Immature natural killer cell (primary cell): ENCODE measurements around the gene NKIRAS2. TPM values are rescaled to one million over a fixed set of nuclear protein-coding genes. Genes with fewer than 3 reads are reported as not detected.

Experiments
- DNase-seq, 3 donors: peaks; one replicate each; pipeline ENCODE4 v3.0.0; 2022; ENCODE audit warnings: mixed read lengths in 1 of 3
- H3K27ac Mint-ChIP-seq, 6 donors: one replicate each; pipeline ENCODE4 v1.8.0; 2020; ENCODE audit warnings: mixed read lengths in 6 of 6, mild to moderate bottlenecking in 5 of 6, inconsistent platforms in 4 of 6, moderate library complexity in 3 of 6
- H3K27me3 Mint-ChIP-seq, 3 donors: one replicate each; pipeline ENCODE4 v1.8.0; 2020 to 2021; ENCODE audit warnings: low read depth in 3 of 3, mild to moderate bottlenecking in 3 of 3, mixed read lengths in 3 of 3, moderate library complexity in 3 of 3, inconsistent platforms in 1 of 3
- H3K36me3 Mint-ChIP-seq, 3 donors: one replicate each; pipeline ENCODE4 v1.8.0; 2020; ENCODE audit warnings: mixed read lengths in 3 of 3, inconsistent platforms in 2 of 3, mild to moderate bottlenecking in 2 of 3
- H3K4me1 Mint-ChIP-seq, 2 donors: one replicate each; pipeline ENCODE4 v1.8.0; 2020; ENCODE audit warnings: inconsistent platforms in 2 of 2, mild to moderate bottlenecking in 2 of 2, mixed read lengths in 2 of 2, moderate library complexity in 1 of 2
- H3K4me3 Mint-ChIP-seq, 5 donors: one replicate each; pipeline ENCODE4 v1.8.0; 2020; ENCODE audit warnings: mild to moderate bottlenecking in 5 of 5, mixed read lengths in 5 of 5, inconsistent platforms in 3 of 5, moderate library complexity in 3 of 5
- H3K9me3 Mint-ChIP-seq, 6 donors: one replicate each; pipeline ENCODE4 v1.8.0; 2020; ENCODE audit warnings: mild to moderate bottlenecking in 6 of 6, mixed read lengths in 6 of 6, inconsistent platforms in 4 of 6, moderate library complexity in 3 of 6
- polyA plus RNA-seq, 3 donors: library from polyadenylated mRNA; unstranded; fragments of 300-500 nt; fragmentation: Illumina TruSeq; gene quantifications; one replicate each; pipeline ENCODE4 v1.2.3, GENCODE V29; 2021

NKIRAS2 gene
- polyA plus RNA-seq, 3 donors from 2014 or later: 21.5 to 33.6 (median 32.6) TPM

DNA sequence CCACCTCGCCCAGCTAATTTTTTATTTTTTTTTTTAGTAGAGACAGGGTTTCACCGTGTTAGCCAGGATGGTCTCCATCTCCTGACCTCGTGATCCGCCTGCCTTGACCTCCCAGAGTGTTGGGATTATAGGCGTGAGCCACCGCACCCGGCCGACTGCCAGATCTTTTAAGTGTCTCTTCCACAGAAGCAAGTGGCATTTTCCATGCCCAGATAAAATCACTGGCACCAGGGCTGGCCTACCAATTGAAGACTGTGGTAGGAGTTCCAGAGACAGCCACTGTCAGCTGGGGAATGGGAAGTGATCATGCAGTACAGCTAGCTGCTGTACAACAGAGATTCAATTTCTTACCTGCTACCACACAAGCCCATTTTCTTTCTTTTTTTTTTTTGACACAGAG, 35.4 kb upstream of the NKIRAS2 start:
- no peak for DNase-seq
- Mint-ChIP-seq H3K27ac (no peak overlapping the region), H3K4me3 (no peak overlapping the region), H3K27me3 (peaks cover 0 to 2% (median 2%) of the 10 kb centered on the region in 3 donors), H3K9me3 (no peaks in the 10 kb centered on the region), H3K4me1 (no peaks in the 10 kb centered on the region), H3K36me3 (peaks cover 13 to 56% (median 42%) of the 10 kb centered on the region in 3 donors)

DNA sequence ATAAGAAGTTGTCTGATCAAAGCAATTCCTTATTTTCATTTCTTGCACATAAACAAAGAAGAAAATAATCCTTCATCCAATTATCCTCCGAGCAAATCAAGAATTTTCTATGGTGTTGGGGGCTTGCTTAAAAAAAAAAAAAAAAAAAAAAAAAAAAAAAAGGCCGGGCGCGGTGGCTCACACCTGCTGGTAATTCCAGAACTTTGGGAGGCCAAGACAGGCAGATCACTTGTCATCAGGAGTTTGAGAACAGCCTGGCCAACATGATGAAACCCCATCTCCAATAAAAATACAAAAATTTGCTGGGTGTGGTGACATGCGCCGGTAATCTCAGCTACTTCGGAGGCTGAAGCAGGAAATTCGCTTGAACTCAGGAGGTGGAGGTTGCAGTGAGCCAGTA, 34.0 kb upstream of the NKIRAS2 start:
- H3K4me1 Mint-ChIP-seq: no peaks in the 10 kb centered on the region
- H3K36me3 Mint-ChIP-seq: peaks cover 13 to 56% (median 41%) of the 10 kb centered on the region in 3 donors
- H3K27ac Mint-ChIP-seq: peak overlapping the region in 1 of 6 donors; percentile 64
- no peak for DNase-seq
- H3K27me3 Mint-ChIP-seq: peaks cover 0 to 2% (median 2%) of the 10 kb centered on the region in 3 donors
- H3K4me3 Mint-ChIP-seq: no peak overlapping the region
- no peaks in the 10 kb centered on the region for H3K9me3 Mint-ChIP-seq

DNA sequence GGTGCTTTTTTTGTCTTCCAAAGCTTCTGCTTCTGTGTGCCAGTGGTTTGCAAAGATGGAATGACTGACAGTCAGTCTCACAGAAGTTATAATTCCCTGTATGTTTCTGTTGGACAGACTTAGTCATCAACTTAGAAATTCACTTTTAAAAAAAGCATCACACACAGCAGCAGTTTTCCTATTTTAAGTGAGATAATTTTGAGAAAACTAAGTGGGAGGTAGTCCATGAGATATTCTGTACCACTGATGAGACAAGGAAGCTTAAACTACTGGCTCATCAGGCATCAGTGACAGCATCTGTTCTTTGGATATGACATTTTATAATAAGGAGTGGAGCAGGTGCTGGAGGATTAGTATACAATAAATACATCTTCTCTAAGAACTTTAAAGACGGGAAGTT, 33.3 kb upstream of the NKIRAS2 start:
- DNase-seq: no peak
- Mint-ChIP-seq H3K4me3 (no peak overlapping the region), H3K4me1 (no peaks in the 10 kb centered on the region), H3K27ac (peak overlapping the region in 1 of 6 donors; percentile 64), H3K27me3 (peaks cover 0 to 2% (median 2%) of the 10 kb centered on the region in 3 donors), H3K36me3 (peaks cover 18 to 61% (median 43%) of the 10 kb centered on the region in 3 donors), H3K9me3 (no peaks in the 10 kb centered on the region)

DNA sequence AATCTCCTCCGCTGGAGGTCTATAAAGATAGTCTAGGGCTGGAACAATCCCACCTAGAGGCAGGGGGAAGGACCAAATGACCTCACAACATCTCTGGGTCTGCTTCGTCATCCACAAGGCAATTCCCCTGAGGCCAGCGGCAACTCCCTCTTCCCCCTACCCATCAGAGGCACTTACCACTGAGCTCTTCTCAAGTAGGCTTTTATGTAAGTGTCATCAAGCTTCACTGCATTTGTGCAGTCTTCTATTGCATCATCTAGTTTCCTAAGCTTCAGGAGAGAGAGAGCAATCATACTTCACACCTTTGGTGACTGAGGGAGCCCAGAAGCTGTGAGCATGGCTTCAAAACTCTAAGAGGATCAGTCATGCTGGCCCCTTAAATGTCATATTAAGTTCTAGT, 32.2 kb upstream of the NKIRAS2 start:
- H3K27ac Mint-ChIP-seq: no peak overlapping the region
- peaks cover 0 to 2% (median 2%) of the 10 kb centered on the region in 3 donors for H3K27me3 Mint-ChIP-seq
- H3K9me3 Mint-ChIP-seq: no peaks in the 10 kb centered on the region
- DNase-seq: no peak
- H3K4me3 Mint-ChIP-seq: no peak overlapping the region
- peaks cover 15 to 53% (median 40%) of the 10 kb centered on the region in 3 donors for H3K36me3 Mint-ChIP-seq
- no peaks in the 10 kb centered on the region for H3K4me1 Mint-ChIP-seq

DNA sequence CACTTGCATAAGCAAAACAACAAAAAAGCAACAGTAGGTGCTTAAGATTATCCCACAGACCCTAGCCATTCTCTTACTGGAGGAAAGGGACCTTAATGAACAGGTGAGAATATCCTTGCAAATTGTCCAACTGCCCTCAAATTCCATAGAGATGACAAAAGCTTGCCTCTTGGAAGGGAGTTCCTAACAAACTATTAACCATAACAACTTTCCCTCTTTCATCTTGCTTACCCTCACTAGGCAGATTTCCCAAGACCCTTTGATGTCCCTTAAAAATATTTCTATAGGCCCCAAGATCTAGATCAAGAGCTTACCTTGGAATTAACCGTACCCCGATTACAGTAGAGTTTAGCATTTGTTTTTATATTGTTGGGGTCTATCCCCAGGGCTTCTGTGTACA, 31.5 kb upstream of the NKIRAS2 start:
- Mint-ChIP-seq H3K9me3 (no peaks in the 10 kb centered on the region), H3K27me3 (peaks cover 0 to 2% (median 2%) of the 10 kb centered on the region in 3 donors), H3K36me3 (peaks cover 14 to 53% (median 38%) of the 10 kb centered on the region in 3 donors), H3K27ac (peak overlapping the region in 2 of 6 donors; percentile 8 to 58), H3K4me3 (no peak overlapping the region), H3K4me1 (no peaks in the 10 kb centered on the region)
- DNase-seq: no peak

DNA sequence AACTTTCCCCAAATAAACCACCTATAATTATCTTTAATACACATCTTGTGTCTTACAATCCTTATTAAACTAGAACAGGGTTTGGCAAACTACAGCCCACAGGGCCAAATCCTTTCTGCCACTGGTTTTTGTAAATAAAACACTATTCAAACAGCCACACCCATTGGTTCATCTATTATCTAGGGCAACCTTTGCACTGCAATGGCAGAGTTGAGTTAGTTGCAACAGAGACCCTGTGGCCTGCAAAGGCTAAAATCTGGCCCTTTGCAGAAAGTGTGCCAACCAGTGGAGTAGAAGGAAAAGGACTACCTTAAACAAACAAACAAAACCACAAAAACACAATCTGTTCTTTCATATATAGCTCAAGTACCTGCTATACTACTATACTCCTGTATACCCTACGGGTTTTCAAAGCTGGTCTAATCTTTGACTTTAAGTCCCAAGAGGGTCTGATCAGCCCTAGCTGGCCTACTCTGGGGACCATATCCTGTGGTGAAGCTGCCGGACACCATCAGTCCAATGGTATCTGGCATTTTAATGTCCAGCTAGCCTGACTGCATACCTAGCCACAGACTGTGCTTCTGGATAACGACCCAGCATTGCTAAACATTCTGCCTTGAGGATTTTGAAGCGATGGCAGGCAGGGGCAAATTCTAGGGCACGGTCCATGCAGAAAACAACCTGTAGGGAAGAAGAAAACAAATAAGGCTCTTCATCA, 30.0 kb upstream of the NKIRAS2 start:
- Mint-ChIP-seq H3K27me3 (peaks cover 0 to 2% (median 0%) of the 10 kb centered on the region in 3 donors), H3K36me3 (peaks cover 16 to 54% (median 36%) of the 10 kb centered on the region in 3 donors), H3K9me3 (no peaks in the 10 kb centered on the region), H3K27ac (no peak overlapping the region), H3K4me1 (no peaks in the 10 kb centered on the region), H3K4me3 (no peak overlapping the region)
- no peak for DNase-seq

DNA sequence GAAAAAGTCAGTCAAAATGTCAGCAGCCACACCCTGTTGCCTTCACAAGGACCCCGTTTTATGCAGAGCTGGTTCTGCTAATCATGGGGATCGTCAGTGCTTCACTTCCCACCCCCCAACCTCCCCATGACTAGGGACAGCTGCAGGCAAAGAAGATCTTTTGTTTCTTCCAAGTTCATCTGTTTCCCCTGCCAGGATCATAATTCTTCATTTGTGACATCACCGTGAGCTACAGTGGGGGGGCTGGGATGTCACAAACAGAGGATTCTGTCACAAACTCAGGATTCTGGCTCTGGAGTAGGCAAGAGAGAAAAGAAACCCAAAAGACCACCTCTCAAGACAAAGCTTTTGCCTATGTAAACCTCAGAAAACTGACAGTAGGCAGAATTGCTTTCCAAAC, 27.3 kb upstream of the NKIRAS2 start:
- H3K27me3 Mint-ChIP-seq: peaks cover 0 to 3% (median 0%) of the 10 kb centered on the region in 3 donors
- DNase-seq: no peak
- H3K9me3 Mint-ChIP-seq: no peaks in the 10 kb centered on the region
- H3K27ac Mint-ChIP-seq: peak overlapping the region in 1 of 6 donors; percentile 20
- no peaks in the 10 kb centered on the region for H3K4me1 Mint-ChIP-seq
- no peak overlapping the region for H3K4me3 Mint-ChIP-seq
- peaks cover 14 to 59% (median 32%) of the 10 kb centered on the region in 3 donors for H3K36me3 Mint-ChIP-seq

DNA sequence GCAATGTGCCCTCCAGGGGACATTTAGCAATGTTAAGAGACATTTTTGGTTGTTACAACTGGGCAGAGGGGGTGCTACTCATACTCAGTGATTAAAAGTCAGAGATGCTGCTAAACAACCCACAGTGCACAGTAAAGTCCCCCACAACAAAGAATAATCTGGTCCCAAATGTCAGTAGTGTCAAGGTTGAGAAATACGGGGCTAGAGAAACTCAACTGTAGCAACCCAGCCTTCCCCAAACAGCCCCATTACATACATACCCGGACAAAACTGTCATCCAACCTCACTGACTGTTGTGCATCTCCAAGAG, 23.1 kb upstream of the NKIRAS2 start:
- Mint-ChIP-seq H3K9me3 (no peaks in the 10 kb centered on the region), H3K27me3 (peaks cover 0 to 5% (median 0%) of the 10 kb centered on the region in 3 donors), H3K27ac (peak overlapping the region in 1 of 6 donors; percentile 45), H3K36me3 (peaks cover 7 to 38% (median 20%) of the 10 kb centered on the region in 3 donors), H3K4me1 (peaks cover 0 to 9% of the 10 kb centered on the region in 2 donors), H3K4me3 (no peak overlapping the region)
- DNase-seq: no peak

DNA sequence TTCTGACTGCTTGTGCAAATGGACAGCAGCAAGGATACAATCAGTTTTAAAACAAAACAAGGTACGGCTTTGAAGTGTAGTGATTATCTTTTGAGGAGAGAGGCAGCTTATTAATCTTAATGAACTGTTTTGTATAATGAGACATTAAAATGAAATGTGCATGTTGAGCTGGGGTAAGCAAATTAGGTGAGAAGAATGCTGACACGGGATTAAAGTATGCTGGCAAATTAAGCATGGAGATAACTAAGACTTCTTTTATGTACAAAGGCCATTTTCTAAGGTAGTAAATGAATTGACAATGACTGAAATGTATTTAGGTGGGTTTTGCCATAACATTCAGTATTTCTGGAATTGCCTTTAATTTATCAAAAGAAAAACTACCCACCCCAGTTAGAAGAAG, 21.4 kb upstream of the NKIRAS2 start:
- peaks cover 7 to 26% of the 10 kb centered on the region in 2 donors for H3K4me1 Mint-ChIP-seq
- H3K9me3 Mint-ChIP-seq: no peaks in the 10 kb centered on the region
- no peak overlapping the region for H3K27ac Mint-ChIP-seq
- H3K36me3 Mint-ChIP-seq: peaks cover 7 to 31% (median 20%) of the 10 kb centered on the region in 3 donors
- no peak for DNase-seq
- peaks cover 0 to 5% (median 0%) of the 10 kb centered on the region in 3 donors for H3K27me3 Mint-ChIP-seq
- no peak overlapping the region for H3K4me3 Mint-ChIP-seq

DNA sequence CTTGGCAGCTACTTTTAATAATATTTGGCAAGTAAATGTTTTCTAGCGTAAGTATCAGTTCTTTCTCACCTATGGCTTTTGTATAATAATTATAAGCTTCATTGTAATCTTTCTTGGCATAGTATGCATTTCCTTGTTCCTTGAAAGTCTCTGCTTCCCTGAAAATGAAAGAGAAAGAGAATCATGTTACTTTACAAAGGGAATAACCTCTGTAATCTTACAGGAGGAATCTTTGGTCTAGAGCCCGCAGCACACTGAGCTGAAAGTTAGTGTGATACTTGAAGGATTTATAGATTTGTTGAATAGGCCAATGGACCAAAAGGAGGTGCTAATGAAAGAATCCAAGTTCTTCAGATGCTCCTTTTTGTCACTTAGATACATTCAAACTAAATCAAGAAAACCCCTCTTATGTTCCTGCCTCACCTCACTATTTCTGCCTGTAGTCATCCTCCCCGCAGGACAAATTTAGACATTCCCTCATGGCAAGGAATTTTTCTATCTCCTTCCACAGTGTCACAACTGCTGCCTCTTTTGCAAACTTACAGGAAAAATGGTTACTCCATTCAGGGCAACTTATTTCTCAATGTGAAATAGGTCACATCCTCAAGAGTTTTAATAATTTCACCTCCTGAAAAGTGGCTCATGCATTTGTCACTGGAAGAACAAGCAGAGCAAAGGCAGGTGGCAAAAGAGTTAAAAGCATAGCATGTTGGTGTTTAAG, 19.3 kb upstream of the NKIRAS2 start:
- peaks cover 14 to 46% of the 10 kb centered on the region in 2 donors for H3K4me1 Mint-ChIP-seq
- H3K27ac Mint-ChIP-seq: no peak overlapping the region
- no peaks in the 10 kb centered on the region for H3K9me3 Mint-ChIP-seq
- H3K36me3 Mint-ChIP-seq: peaks cover 0 to 21% (median 12%) of the 10 kb centered on the region in 3 donors
- DNase-seq: no peak
- no peak overlapping the region for H3K4me3 Mint-ChIP-seq
- H3K27me3 Mint-ChIP-seq: peaks cover 0 to 5% (median 0%) of the 10 kb centered on the region in 3 donors

DNA sequence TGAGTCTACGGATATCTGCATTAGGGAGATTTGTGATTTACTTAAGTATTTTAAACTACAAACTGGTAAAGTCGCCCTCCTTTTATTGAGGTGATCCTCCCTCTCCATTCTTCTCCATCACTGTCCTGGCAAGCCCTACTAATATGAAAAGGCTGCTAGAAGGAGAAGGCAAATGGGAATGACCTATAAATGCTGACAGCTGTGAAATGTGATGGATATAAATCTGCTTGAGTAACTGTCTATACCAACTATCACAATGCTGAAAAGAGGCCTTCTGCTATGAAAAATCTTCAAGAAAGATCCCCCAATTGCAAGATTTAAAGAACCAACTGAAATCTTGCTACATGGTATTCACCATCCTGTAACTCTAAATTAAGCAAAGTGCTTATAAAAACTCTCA, 18.2 kb upstream of the NKIRAS2 start:
- peaks cover 0 to 5% (median 1%) of the 10 kb centered on the region in 3 donors for H3K27me3 Mint-ChIP-seq
- no peaks in the 10 kb centered on the region for H3K9me3 Mint-ChIP-seq
- peaks cover 0 to 10% (median 8%) of the 10 kb centered on the region in 3 donors for H3K36me3 Mint-ChIP-seq
- no peak overlapping the region for H3K27ac Mint-ChIP-seq
- H3K4me3 Mint-ChIP-seq: no peak overlapping the region
- peaks cover 14 to 47% of the 10 kb centered on the region in 2 donors for H3K4me1 Mint-ChIP-seq
- DNase-seq: no peak

DNA sequence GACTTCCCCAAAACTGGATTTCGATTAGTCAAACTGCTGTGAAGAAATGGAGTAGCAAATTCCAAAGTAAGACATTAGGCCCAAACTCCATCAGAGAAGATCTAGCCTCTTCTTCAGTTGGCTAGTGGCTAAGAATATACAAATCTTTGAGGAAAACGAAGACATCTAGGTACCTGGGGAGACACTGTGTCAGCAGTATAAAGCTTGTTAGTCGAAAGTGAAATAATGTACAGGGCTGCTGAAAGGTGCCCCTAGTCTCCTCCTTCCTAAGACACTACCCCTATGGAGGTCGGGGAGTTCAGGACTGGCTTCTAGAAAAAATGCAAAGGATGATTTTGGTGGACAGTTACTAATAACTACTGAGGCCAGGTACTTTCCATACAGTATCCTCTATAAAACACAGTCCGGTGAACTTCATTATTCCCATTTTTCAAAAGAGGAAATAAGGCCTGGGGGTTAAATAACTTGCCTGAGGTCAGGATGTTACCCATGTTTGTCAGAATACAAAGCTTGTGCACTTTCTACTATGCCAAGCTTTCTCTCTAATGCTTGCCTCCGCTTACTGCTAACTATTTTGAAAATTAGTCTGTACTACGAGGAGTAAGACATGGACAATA, 17.6 kb upstream of the NKIRAS2 start:
- peaks cover 0 to 2% (median 1%) of the 10 kb centered on the region in 3 donors for H3K27me3 Mint-ChIP-seq

DNA sequence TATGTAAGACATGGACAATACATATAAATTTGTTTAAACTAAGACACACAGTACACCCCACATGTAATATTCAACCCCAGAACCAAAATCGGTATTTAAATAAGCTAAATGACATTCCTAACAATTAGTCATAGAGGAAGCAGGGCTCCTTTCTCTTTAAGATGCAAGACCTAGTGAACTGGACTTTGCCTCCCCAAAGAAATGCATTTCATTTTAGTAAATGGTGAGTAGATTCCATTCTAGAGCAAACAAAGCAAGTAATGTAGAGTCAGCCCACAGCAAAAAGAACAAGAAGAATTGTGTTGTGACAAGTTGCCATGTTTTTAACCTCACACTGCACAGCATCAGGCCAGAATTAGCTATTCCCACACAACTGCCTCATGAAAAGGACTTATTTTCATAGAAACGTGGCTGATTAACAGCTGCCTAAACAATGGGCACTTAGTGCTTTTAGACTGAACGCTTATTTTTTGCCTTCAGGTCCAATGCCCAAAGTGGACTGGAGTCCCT, 17.0 kb upstream of the NKIRAS2 start:
- Mint-ChIP-seq H3K27me3 (peaks cover 0 to 2% (median 1%) of the 10 kb centered on the region in 3 donors), H3K4me1 (peaks cover 18 to 54% of the 10 kb centered on the region in 2 donors), H3K27ac (no peak overlapping the region), H3K9me3 (no peaks in the 10 kb centered on the region), H3K36me3 (peaks cover 0 to 5% (median 4%) of the 10 kb centered on the region in 3 donors), H3K4me3 (no peak overlapping the region)
- DNase-seq: no peak

More for the DNA sequence above, 17.6 kb upstream of the NKIRAS2 start:
- peaks cover 0 to 5% (median 4%) of the 10 kb centered on the region in 3 donors for H3K36me3 Mint-ChIP-seq
- no peak for DNase-seq
- H3K9me3 Mint-ChIP-seq: no peaks in the 10 kb centered on the region
- no peak overlapping the region for H3K4me3 Mint-ChIP-seq
- no peak overlapping the region for H3K27ac Mint-ChIP-seq
- H3K4me1 Mint-ChIP-seq: peaks cover 17 to 52% of the 10 kb centered on the region in 2 donors
